AG09309 (cell line): Measurements from ENCODE around the gene ARMCX5.

ENCODE experiments used
- DNase-seq: peaks from one replicate; pipeline ENCODE4 v3.0.0-alpha.2; 2010; ENCODE audit warnings: low read depth
- H3K4me3 ChIP-seq: 2 replicates; pipeline ENCODE4 v1.5.1; 2011; ENCODE audit warnings: mild to moderate bottlenecking, low read depth, low read length, moderate library complexity; ENCODE audit not compliant: control insufficient read depth
- TF ChIP-seq, protein P1 (sequence below): IDR thresholded peaks from 2 replicates; pipeline ENCODE4 v1.5.1; 2011; ENCODE audit warnings: mild to moderate bottlenecking, low read depth, low read length, inconsistent platforms; ENCODE audit not compliant: insufficient read depth, control insufficient read depth; ENCODE audit errors: missing control alignments

ARMCX5 gene

GRCh38 chrX:102651242-102652011 is 52.1 kb downstream of the ARMCX5 start, which contains the start of gene GPRASP1:
Gene GPRASP1 (plus strand): TSS chrX:102651483. CDS start chrX:102653914, 2,431 bp downstream.
- TF ChIP-seq, protein P1, sequence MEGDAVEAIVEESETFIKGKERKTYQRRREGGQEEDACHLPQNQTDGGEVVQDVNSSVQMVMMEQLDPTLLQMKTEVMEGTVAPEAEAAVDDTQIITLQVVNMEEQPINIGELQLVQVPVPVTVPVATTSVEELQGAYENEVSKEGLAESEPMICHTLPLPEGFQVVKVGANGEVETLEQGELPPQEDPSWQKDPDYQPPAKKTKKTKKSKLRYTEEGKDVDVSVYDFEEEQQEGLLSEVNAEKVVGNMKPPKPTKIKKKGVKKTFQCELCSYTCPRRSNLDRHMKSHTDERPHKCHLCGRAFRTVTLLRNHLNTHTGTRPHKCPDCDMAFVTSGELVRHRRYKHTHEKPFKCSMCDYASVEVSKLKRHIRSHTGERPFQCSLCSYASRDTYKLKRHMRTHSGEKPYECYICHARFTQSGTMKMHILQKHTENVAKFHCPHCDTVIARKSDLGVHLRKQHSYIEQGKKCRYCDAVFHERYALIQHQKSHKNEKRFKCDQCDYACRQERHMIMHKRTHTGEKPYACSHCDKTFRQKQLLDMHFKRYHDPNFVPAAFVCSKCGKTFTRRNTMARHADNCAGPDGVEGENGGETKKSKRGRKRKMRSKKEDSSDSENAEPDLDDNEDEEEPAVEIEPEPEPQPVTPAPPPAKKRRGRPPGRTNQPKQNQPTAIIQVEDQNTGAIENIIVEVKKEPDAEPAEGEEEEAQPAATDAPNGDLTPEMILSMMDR, result no peak
- DNase-seq, result no peak
- H3K4me3 ChIP-seq, result peak within 1 kb of the TSS; percentile 67

GRCh38 chrX:102652031-102652688 is 52.8 kb downstream of the ARMCX5 start:
- TF ChIP-seq, protein P1, result peak; percentile 54
- peak overlapping the region; percentile 67 for H3K4me3 ChIP-seq
- DNase-seq, result no peak
